ENCODE results near the gene SYF2.
"Not testable (repeated sequence)": the region's sequence is repeated elsewhere in the genome, so short reads cannot be mapped to it uniquely, and the experiment has no call there.

SYF2 gene

DNA sequence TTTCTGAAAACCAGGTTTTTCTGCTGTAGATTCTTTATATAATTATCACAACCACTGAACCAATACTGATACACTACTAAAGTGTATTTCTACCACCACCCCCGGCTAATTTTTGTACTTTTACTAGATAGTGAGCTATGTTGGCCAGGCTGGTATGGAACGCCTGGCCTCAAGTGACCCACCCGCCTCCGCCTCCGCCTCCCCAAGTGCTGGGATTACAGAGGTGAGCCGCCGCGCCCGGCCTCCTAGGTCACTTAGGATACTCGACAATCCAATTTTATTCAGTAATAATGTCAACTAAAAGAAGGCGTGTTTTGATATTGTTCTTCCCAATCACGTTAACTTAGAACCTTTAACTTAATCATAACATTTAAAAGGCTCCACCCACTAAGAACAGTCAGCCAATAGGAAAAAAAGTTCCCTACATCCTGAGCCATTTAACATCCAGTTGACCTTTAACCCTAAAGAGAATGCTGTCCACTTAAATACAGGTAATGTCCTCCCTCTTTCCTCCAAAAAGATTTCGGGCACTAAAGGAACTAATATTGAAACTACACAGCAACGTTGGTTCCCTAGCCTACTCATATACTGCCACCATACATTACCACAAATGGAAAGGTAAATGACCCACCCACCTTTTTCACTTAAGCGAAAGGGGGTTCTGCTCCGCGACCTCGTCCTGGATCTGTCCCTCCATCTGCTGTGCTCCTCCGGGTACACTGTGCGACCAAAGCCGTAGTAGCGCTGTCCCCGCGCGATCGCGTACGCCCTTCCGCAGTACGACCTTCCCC lies 13.7 kb upstream of the SYF2 start:
- DNase-seq: no peak

- DNase-seq: no peak
These were observed 13.1 kb upstream of the SYF2 start for GRCh38 chr1:25245393-25245792.

DNA sequence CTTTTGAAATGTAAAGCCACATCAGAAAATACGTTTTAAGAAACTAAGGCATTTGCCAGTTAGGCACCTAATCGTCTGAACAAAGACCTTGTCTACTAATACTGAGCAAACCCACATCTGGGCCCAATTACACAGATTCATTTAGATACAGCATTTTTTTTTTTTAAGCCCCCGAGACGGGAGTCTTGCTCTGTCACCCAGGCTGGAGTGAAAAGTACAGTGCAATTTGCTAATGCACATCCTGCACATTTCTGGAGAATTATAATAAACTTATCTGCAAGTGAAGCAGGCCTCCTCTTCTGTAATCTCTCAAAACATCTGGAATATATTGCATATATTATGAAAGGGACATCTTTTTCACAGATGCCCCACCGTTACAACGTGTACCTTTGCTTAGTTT lies 11.6 kb upstream of the SYF2 start:
- no peak for DNase-seq

- DNase-seq: peak; percentile 83
These were observed 7.6 kb upstream of the SYF2 start for GRCh38 chr1:25239681-25240541.

DNA sequence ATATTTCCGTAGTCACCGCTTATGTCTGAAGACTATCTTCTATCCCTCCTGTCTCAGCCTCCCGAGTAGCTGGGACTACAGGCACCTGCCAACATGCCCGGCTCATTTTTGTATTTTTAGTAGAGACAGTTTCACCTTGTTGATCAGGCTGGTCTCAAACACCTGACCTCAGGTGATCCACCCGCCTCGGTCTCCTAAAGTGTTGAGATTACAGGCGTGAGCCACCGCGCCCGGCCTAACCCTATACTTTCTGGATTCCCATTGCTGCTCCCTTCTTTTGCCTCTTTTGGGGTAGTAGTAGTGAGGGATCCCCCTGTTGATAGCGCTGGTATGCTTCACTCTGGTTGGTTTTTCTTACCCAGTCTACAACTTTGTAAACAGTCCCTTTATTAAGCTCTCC lies 5.7 kb upstream of the SYF2 start:
- DNase-seq: no peak

- not testable (repeated sequence) for DNase-seq
These were observed 4.0 kb upstream of the SYF2 start for GRCh38 chr1:25236261-25236660.

DNA sequence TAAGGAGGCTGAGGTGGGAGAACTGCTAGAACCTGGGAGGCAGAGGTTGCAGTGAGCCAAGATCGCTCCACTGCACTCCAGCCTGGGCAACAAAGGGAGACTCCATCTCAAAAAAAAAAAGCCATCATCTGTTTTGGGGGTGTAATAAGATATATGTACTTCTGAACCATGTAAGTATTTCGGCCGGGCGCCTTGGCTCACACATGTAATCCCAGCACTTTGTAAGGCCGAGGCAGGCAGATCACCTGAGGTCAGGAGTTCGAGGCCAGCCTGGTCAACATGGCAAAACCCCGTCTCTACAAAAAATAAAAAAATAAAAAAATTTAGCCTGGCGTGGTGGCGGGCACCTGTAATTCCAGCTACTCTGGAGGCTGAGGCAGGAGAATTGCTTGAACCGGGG lies 3.1 kb upstream of the SYF2 start:
- not testable (repeated sequence) for DNase-seq

DNA sequence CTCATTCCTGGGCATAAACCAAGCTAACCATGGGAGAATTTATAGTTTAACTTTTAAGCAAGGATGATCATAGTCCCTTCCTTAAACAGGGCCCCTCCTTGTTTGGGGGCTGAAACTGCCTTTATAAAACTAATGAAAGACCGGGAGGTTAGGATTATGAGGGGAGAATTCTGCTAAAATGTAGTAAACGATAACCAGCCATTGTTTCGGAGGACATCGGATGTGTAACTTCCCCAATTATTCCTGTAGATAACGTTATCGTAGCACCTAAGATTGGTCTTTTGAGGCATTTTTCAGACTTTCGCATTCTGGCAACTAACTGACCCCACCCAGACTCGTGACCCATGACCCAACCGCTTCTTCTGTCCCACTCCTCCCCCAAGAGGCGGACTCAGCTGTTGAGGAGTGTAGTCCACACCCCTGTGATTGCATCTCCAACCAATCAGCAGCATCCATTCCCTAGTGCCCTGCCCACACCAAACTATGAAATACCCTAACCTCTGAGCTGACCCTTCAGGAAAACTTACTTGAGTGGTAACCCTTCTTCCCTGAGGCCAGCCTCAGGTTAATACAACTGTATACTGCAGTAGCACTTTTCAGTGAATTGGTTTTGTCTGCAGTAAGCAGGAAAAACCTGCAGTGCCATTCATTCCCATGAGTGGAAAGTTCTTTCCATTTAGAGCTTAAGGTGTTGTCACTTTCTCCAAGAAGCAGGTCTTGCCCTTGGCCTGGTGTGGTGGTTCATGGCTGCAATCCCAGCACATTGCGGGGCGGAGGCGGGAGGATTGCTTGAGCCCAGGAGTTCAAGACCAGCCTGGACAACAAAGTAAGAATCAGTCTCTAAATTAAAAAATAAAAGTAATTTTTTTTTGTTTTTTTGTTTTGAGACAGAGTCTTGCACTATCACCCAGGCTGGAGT lies 823 bp upstream of the SYF2 start:
- DNase-seq: no peak

DNA sequence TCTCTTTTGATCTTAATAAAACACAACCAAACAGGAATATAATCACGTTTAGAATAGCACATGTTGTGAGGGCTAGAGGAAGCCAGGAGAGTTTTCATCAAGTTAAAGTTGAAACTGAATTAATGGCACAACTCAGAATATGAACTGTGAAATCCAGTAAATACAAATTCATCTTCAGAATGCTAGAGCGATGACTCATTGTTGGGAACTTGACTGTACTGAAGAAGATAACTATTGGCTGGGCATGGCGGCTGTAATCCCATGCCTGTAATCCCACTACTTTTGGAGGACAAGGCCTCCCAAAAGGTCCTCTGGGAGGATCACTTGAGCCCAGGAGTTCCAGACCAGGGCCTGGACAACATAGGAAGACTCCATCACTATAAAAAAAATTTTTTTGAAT lies 8.8 kb downstream of the SYF2 start:
- DNase-seq: no peak

DNA sequence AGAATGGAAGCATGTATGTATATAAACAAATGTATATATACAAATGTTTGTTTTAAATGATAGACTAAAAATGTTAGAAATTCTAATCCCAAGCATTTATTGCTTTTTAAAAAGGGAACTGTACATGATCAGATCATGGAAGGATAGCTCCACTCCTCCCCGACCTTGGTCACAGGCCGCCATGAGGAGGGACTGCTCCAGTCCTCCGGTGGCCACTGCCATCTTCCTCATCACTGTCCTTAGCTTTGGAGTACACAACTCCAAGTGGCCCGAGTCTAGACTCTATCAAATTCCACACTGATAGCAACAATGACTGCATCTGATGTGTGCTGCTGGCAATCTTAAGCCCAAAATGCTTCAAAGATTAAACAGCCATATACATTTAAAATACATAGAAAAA lies 9.7 kb downstream of the SYF2 start:
- no peak for DNase-seq

- no peak for DNase-seq
These were observed 11.6 kb downstream of the SYF2 start for GRCh38 chr1:25220666-25221065.

DNA sequence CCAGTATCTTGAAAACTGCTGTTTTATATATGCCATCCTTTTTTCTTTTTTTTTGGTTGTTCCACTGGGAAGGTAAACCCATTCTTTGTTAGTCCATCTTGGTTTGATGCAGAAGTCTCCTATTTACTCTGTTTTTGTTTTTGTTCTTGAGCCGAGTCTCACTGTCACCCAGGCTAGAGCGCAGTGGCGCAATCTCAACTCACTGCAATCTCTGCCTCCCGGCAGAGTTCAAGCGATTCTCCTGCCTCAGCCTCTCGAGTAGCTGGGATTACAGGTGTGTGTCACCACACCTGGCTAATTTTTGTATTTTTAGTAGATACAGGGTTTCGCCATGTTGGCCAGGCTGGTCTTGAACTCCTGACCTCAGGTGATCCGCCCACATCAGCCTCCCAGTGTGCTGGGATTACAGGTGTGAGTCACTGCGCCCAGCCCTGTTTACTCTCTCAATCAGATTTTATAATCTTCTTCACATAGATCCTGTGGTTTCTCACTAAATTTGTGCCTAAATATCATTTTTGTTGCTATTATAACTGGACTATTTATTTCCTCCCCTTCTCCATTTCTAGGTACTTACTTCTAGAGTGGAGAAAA lies 12.5 kb downstream of the SYF2 start:
- DNase-seq: no peak

- DNase-seq: no peak
These were observed 14.6 kb downstream of the SYF2 start for GRCh38 chr1:25217598-25218232.

DNA sequence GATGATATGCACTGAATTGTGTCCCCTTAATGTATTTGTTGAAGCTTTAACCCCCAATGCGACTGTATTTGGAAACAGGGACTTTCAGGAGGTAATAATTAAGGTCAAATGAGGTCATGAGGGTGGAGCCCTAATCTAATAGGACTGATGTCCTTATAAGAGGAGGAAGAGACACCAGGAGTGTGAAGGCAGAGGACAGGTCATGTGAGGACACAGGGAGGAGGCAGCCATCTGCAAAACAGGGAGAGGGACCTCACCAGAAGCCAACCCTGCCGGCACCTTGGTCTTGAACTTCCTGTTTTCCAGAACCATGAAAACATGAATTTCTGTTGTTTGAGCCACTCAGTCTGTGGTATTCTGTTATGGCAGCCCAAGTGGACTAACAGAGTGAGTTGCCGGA lies 15.3 kb downstream of the SYF2 start:
- no peak for DNase-seq

GRCh38 chr1:25216123-25216522 lies 16.2 kb downstream of the SYF2 start:
- DNase-seq: no peak

DNA sequence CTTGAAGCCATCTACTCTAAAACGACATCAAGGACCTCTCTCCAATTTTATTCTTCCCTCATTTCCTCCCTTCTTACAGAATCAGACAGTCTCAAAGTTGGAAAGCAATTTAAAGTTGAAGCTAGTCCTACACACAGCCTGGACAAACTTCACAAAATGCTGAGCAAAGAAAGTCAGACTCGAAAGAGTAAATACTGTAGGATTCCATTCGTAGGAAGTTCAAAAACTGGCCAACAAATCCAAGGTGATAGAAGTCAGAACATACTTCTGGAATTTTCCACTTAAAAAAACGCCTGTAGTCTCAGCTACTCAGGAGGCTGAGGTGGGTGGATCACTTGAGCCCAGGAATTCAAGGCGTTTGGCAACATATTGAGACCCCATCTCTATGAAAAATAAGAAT lies 19.6 kb downstream of the SYF2 start:
- DNase-seq: no peak

DNA sequence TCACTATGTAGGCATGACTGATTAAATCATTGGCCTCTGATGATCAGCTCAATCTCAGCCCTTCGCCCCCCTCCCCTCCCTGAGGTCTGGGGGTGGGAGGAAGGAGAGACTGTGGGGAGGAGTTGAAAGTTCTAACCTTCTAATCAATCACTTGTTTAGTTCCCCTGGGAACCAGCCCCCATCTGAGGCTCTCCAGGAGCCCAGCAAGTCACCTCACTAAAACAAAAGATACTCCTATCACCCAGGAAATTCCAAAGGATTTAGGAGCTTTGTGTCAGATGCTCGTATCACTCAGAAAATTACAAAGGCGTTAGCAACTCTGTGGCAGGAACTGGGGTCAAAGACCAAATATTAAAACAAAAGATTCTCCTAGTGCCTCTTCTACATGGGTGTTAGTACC lies 21.6 kb downstream of the SYF2 start:
- no peak for DNase-seq

- no peak for DNase-seq
These were observed 22.8 kb downstream of the SYF2 start for GRCh38 chr1:25209516-25209915.

DNA sequence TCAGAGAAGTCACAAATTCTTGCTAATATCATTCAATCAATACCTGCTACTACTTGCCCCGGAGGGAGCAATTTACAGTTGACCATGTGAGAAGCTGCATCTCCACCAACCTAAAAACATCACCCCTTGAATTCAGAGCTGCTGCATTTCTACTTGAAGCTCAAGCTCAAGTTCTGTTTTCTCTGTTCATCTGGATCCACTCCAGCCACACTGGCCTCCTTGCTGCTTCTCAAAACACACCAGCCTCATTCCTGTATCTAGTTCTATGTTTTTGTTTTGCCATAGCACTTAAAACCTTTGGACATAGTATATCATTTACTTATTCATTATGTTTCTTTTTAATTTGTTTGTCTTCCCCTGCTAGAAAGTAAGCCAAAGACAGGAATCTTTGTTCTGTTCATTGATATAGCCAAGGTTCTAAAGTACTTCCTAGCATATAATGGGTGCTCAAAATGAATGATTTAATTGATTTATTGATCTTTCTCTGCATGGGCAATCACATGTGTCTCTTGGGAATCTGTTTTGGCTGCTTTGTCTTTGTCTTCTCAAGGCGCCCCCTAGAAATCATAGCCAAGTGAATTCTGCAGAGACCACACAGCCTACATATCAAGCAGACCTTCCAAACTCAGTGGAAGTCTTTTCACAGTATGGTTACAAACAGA lies 23.6 kb downstream of the SYF2 start:
- no peak for DNase-seq

- no peak for DNase-seq
These were observed 24.2 kb downstream of the SYF2 start for GRCh38 chr1:25208092-25208491.

DNA sequence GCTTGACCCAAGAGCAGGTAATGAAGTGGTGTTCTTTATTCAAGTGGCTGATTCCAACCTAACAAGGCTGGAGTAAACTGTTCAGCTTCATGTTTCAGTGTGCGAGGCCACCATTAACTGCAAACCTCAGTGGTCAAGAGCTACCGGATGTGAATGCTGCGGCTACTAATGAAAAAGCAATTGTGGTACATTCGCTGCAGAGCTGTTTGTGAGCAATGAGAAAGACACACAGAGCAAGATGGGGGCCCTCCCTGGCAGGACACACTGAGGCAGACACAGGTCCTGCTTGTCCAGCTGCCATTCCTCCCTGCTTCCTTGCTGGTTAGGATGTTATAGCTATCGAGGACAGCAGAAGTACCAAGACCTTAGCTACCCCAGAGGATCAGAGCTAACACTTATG lies 26.1 kb downstream of the SYF2 start:
- no peak for DNase-seq

- DNase-seq: no peak
These were observed 26.5 kb downstream of the SYF2 start for GRCh38 chr1:25205786-25206185.
